ENCODE results near the gene NCKAP5. TPM values are rescaled to one million over a fixed set of nuclear protein-coding genes. Genes with fewer than 3 reads are reported as not detected.
A peak's percentile ranks its signal among the peaks of the same experiment; 100 is the strongest.
"Not testable (repeated sequence)": the region's sequence is repeated elsewhere in the genome, so short reads cannot be mapped to it uniquely, and the experiment has no call there.

Gene NCKAP5
- total and polyA plus RNA-seq, 4 donors = 0.57 to 2.8 (median 2.4) TPM

- WGBS = 92% methylated on average over 7 of the region's 7 CpGs
- H3K36me3 ChIP-seq (ENCODE audit: control insufficient read depth in 4 of 4, insufficient read depth in 3 of 4, low read depth in 1 of 4, low read length in 3 of 4) = not testable (repeated sequence)
- TF ChIP-seq RAD21 (IDR thresholded peaks at IDR 0.05) = peak in 1 of 2 donors; percentile 29
These were observed 48.6 kb downstream of the NCKAP5 start for GRCh38 chr2:133519677-133520076.

GRCh38 chr2:133518700-133519344 is 49.4 kb downstream of the NCKAP5 start:
- peaks cover 0 to 11% (median 4%) of the 10 kb centered on the region in 4 donors for H3K4me1 ChIP-seq (ENCODE audit: control insufficient read depth in 4 of 4, insufficient read depth in 4 of 4, low read length in 3 of 4)

More at GRCh38 chr2:133519677-133520076, 48.6 kb downstream of the NCKAP5 start:
- peaks cover 0 to 11% (median 4%) of the 10 kb centered on the region in 4 donors for H3K4me1 ChIP-seq (ENCODE audit: control insufficient read depth in 4 of 4, insufficient read depth in 4 of 4, low read length in 3 of 4)
- H3K9me3 ChIP-seq (ENCODE audit: control insufficient read depth in 4 of 4, low read length in 3 of 4); H3K27me3 ChIP-seq (ENCODE audit: control insufficient read depth in 4 of 4, insufficient read depth in 4 of 4, low read length in 3 of 4); DNase-seq (ENCODE audit: low spot score); H3K27ac ChIP-seq (ENCODE audit: low read depth in 1 of 2, low read length in 2 of 2); H3K9ac ChIP-seq (ENCODE audit: low read depth in 1 of 2, low read length in 2 of 2); H3K4me3 ChIP-seq (ENCODE audit: low read depth in 1 of 3, low read length in 3 of 3): not testable (repeated sequence)

GRCh38 chr2:133517876-133518275 is 50.4 kb downstream of the NCKAP5 start:
- TF ChIP-seq SP1 (IDR thresholded peaks at IDR 0.05) = no peak
- no peak for TF ChIP-seq NR2F2 (IDR thresholded peaks at IDR 0.05)
- TF ChIP-seq TAF1 (conservative IDR thresholded peaks at IDR 0.05) = no peak
- TF ChIP-seq ATF3 (IDR thresholded peaks at IDR 0.05) = no peak
- no peak for TF ChIP-seq HNF4A (conservative IDR thresholded peaks at IDR 0.05)
- no peak for TF ChIP-seq ZBTB33 (IDR thresholded peaks at IDR 0.05)
- no peak for TF ChIP-seq HNF4G (IDR thresholded peaks at IDR 0.05)
- no peak for TF ChIP-seq FOXA1 (IDR thresholded peaks at IDR 0.05)
- no peak for TF ChIP-seq MAX (IDR thresholded peaks at IDR 0.05)
- TF ChIP-seq FOXA2 (IDR thresholded peaks at IDR 0.05) = no peak
- WGBS = 97% methylated on average over 3 of the region's 3 CpGs
- H3K27me3 ChIP-seq (ENCODE audit: control insufficient read depth in 4 of 4, insufficient read depth in 4 of 4, low read length in 3 of 4) = no peaks in the 10 kb centered on the region
- H3K4me1 ChIP-seq (ENCODE audit: control insufficient read depth in 4 of 4, insufficient read depth in 4 of 4, low read length in 3 of 4) = peaks cover 0 to 11% (median 4%) of the 10 kb centered on the region in 4 donors
- H3K4me3 ChIP-seq (ENCODE audit: low read depth in 1 of 3, low read length in 3 of 3) = no peak overlapping the region
- H3K27ac ChIP-seq (ENCODE audit: low read depth in 1 of 2, low read length in 2 of 2) = no peak overlapping the region
- DNase-seq (ENCODE audit: low spot score) = no peak
- H3K9ac ChIP-seq (ENCODE audit: low read depth in 1 of 2, low read length in 2 of 2) = no peak overlapping the region
- no peaks in the 10 kb centered on the region for H3K9me3 ChIP-seq (ENCODE audit: control insufficient read depth in 4 of 4, low read length in 3 of 4)
- no peaks in the 10 kb centered on the region for H3K36me3 ChIP-seq (ENCODE audit: control insufficient read depth in 4 of 4, insufficient read depth in 3 of 4, low read depth in 1 of 4, low read length in 3 of 4)

More at GRCh38 chr2:133518700-133519344, 49.4 kb downstream of the NCKAP5 start:
- no peak for TF ChIP-seq YY1 (IDR thresholded peaks at IDR 0.05)
- no peak for DNase-seq (ENCODE audit: low spot score)
- no peak overlapping the region for H3K27ac ChIP-seq (ENCODE audit: low read depth in 1 of 2, low read length in 2 of 2)
- H3K27me3 ChIP-seq (ENCODE audit: control insufficient read depth in 4 of 4, insufficient read depth in 4 of 4, low read length in 3 of 4) = no peaks in the 10 kb centered on the region
- no peak overlapping the region for H3K9ac ChIP-seq (ENCODE audit: low read depth in 1 of 2, low read length in 2 of 2)
- no peak overlapping the region for H3K4me3 ChIP-seq (ENCODE audit: low read depth in 1 of 3, low read length in 3 of 3)
- H3K36me3 ChIP-seq (ENCODE audit: control insufficient read depth in 4 of 4, insufficient read depth in 3 of 4, low read depth in 1 of 4, low read length in 3 of 4) = no peaks in the 10 kb centered on the region
- H3K9me3 ChIP-seq (ENCODE audit: control insufficient read depth in 4 of 4, low read length in 3 of 4) = no peaks in the 10 kb centered on the region
